Measurements from ENCODE around the gene FNDC3A. TPM values are rescaled to one million over a fixed set of nuclear protein-coding genes. Genes with fewer than 3 reads are reported as not detected.

Gene FNDC3A
- total and polyA plus RNA-seq, 8 donors, result 13.0 to 131 (median 26.2) TPM

DNA sequence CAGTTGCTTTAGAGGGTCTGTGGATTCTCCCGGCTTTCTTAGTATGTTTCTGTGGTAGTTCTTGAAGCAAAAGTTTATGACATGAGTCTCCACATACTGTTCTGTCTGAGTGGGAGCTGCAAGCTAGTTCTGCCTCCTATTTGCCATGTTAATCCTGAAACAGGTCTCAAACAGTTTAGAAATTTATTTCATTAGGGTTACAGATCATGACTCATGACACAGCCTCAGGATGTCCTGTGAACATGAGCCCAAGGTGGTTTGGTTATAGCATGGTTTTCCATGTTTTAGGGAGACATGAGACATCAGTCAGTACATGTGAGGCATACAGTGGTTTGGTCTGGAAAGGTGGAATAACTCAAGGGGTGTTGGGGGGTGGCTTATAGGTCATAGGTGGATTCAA lies 77.5 kb downstream of the FNDC3A start:
- Histone ChIP-seq H3K36me3 (no peaks in the 10 kb centered on the region), H3K4me1 (peaks cover 0 to 22% (median 6%) of the 10 kb centered on the region in 4 donors), H3K4me3 (no peak overlapping the region), H3K27me3 (no peaks in the 10 kb centered on the region), H3K9me3 (no peaks in the 10 kb centered on the region), H3K27ac (no peak overlapping the region)
- DNase-seq, result no peak
- TF ChIP-seq POLR2A (IDR thresholded peaks at IDR 0.05) (no peak), POLR2AphosphoS5 (IDR thresholded peaks at IDR 0.05) (no peak), EP300 (IDR thresholded peaks at IDR 0.05) (no peak)
- TF ChIP-seq, protein P1, sequence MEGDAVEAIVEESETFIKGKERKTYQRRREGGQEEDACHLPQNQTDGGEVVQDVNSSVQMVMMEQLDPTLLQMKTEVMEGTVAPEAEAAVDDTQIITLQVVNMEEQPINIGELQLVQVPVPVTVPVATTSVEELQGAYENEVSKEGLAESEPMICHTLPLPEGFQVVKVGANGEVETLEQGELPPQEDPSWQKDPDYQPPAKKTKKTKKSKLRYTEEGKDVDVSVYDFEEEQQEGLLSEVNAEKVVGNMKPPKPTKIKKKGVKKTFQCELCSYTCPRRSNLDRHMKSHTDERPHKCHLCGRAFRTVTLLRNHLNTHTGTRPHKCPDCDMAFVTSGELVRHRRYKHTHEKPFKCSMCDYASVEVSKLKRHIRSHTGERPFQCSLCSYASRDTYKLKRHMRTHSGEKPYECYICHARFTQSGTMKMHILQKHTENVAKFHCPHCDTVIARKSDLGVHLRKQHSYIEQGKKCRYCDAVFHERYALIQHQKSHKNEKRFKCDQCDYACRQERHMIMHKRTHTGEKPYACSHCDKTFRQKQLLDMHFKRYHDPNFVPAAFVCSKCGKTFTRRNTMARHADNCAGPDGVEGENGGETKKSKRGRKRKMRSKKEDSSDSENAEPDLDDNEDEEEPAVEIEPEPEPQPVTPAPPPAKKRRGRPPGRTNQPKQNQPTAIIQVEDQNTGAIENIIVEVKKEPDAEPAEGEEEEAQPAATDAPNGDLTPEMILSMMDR (IDR thresholded peaks at IDR 0.05), result no peak
- intact Hi-C loops (cut with DNase I; ENCODE audit: low total_unique reads), result no loop called here
- 92 to 100% (median 96%) methylated on average over 1 of the region's 1 CpG for WGBS, 5 donors

DNA sequence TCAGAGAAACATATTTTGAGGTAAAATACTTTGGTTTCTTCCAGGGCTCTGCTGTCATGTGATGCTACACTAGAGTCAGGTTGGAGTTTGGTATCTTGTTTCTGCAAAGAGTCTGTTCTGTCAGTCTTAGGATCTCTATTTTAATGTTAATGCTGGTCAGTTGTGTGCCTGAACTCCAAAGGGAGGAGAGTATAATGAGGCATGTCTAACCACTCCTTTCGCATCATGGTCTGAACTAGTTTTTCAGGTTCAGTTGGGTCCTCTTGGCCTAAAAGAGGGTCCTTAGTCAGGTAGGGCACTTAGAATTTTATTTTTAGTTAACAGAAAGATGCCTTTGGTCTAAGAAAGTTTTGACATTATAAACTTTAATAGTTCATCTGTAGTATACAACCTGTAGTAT lies 78.2 kb downstream of the FNDC3A start:
- no peak overlapping the region for H3K4me3 ChIP-seq
- H3K4me1 ChIP-seq, result peaks cover 0 to 22% (median 6%) of the 10 kb centered on the region in 4 donors
- H3K36me3 ChIP-seq, result no peaks in the 10 kb centered on the region
- no peaks in the 10 kb centered on the region for H3K9me3 ChIP-seq
- H3K27ac ChIP-seq, result no peak overlapping the region
- TF ChIP-seq EP300 (IDR thresholded peaks at IDR 0.05) (no peak), POLR2AphosphoS5 (IDR thresholded peaks at IDR 0.05) (no peak), POLR2A (IDR thresholded peaks at IDR 0.05) (no peak)
- TF ChIP-seq, protein P1 (IDR thresholded peaks at IDR 0.05), result no peak
- intact Hi-C loops (cut with DNase I; ENCODE audit: low total_unique reads), result no loop called here
- DNase-seq, result no peak
- WGBS, 5 donors, result 92 to 97% (median 96%) methylated on average over 1 of the region's 1 CpG
- no peaks in the 10 kb centered on the region for H3K27me3 ChIP-seq

DNA sequence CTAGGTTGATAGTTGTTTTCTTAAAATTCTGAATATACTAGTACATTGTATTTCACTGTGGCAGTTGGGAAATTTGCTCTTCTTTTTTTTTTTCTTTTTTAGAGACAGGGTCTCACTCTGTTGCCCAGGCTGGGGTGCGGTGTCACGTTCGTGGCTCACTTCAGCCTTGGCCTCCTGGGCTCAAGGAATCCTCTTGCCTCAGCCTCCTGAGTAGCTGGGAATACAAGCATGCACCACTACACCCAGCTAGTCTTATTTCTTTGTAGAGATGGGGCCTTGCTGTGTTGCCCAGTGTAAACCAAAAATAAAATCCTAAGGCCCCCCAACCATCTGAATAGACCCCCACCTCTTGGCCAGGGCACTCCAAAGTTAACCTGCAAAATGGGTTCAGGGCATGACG lies 79.3 kb downstream of the FNDC3A start:
- peaks cover 0 to 4% (median 0%) of the 10 kb centered on the region in 4 donors for H3K36me3 ChIP-seq
- intact Hi-C loops (cut with DNase I; ENCODE audit: low total_unique reads), result no loop called here
- no peaks in the 10 kb centered on the region for H3K9me3 ChIP-seq
- H3K27me3 ChIP-seq, result no peaks in the 10 kb centered on the region
- H3K4me1 ChIP-seq, result peaks cover 0 to 22% (median 6%) of the 10 kb centered on the region in 4 donors
- TF ChIP-seq EP300 (IDR thresholded peaks at IDR 0.05) (no peak), POLR2A (IDR thresholded peaks at IDR 0.05) (no peak), POLR2AphosphoS5 (IDR thresholded peaks at IDR 0.05) (no peak)
- TF ChIP-seq, protein P1 (IDR thresholded peaks at IDR 0.05), result no peak
- 93 to 99% (median 95%) methylated on average over 4 of the region's 4 CpGs for WGBS, 5 donors
- no peak overlapping the region for H3K27ac ChIP-seq
- H3K4me3 ChIP-seq, result no peak overlapping the region
- DNase-seq, result no peak

DNA sequence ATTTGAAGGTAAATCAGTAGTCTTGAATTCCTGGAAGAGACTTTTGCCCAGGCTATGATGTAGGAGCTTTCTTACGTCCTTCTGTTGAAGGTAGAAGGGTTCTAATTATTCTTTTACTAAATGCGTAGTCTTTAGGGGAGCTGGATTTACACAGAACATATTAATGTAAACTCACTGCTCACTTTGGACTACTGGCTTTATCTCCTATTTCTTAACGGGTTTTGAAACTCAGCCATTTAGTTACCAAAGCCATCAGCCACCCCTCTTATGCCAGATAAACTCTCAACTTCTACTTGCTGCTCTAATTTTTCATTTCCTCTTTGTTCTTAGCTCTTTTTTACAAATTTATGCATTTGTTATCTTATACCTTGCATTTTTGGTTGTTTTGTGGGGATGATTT lies 81.5 kb downstream of the FNDC3A start:
- Histone ChIP-seq H3K27me3 (no peaks in the 10 kb centered on the region), H3K9me3 (no peaks in the 10 kb centered on the region), H3K4me3 (no peak overlapping the region), H3K36me3 (peaks cover 0 to 4% (median 0%) of the 10 kb centered on the region in 4 donors), H3K4me1 (peaks cover 0 to 25% (median 8%) of the 10 kb centered on the region in 4 donors), H3K27ac (no peak overlapping the region)
- 42 to 63% (median 53%) methylated on average over 3 of the region's 3 CpGs for WGBS, 5 donors
- intact Hi-C loops (cut with DNase I; ENCODE audit: low total_unique reads), result no loop called here
- TF ChIP-seq, protein P1 (IDR thresholded peaks at IDR 0.05), result no peak
- TF ChIP-seq POLR2A (IDR thresholded peaks at IDR 0.05) (no peak), EP300 (IDR thresholded peaks at IDR 0.05) (no peak), POLR2AphosphoS5 (IDR thresholded peaks at IDR 0.05) (no peak)
- no peak for DNase-seq

All from stomach (tissue), 9 donors.